Sigmoid colon (tissue), 4 donors: ENCODE measurements around the gene EARS2.

ENCODE experiments used
- EP300 ChIP-seq, 4 donors: sonication (generic); formaldehyde crosslinking; IDR thresholded peaks; one replicate each; pipeline ENCODE4 v1.6.1; 2017; ENCODE audit warnings: antibody characterized with exemption in 4 of 4
- POLR2A ChIP-seq, 2 donors: fragments of 450-650 bp; IDR thresholded peaks; one replicate each; pipeline ENCODE4 v1.6.1; 2016; ENCODE audit warnings: antibody characterized with exemption in 2 of 2, mild to moderate bottlenecking in 2 of 2, moderate library complexity in 2 of 2
- TF ChIP-seq, protein P1 (sequence below), 4 experiments: fragments of 450-650 bp in 3 of 4; fragments of 200-600 bp in 1 of 4; IDR thresholded peaks; one replicate each; pipeline ENCODE4 v1.5.1; 2016 to 2019; ENCODE audit warnings: antibody characterized with exemption in 4 of 4, mild to moderate bottlenecking in 3 of 4, moderate library complexity in 2 of 4

DNA sequence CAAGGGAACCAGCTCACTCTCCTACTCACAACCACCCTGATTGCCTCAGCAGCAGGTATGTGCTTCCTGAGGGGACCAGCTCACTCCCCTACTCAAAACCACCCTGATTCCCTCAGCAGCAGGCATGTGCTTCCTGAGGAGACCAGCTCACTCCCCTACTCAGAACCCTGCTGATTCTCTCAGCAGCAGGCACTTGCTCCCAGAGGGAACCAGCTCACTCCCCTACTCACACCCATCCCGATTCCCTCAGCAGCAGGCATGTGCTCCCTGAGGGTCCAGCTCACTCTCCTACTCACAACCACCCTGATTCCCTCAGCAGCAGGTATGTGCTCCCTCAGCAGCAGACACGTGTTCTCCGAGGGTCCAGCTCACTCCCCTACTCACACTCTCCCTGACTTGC is 78.0 kb downstream of the EARS2 start:
- TF ChIP-seq, protein P1, sequence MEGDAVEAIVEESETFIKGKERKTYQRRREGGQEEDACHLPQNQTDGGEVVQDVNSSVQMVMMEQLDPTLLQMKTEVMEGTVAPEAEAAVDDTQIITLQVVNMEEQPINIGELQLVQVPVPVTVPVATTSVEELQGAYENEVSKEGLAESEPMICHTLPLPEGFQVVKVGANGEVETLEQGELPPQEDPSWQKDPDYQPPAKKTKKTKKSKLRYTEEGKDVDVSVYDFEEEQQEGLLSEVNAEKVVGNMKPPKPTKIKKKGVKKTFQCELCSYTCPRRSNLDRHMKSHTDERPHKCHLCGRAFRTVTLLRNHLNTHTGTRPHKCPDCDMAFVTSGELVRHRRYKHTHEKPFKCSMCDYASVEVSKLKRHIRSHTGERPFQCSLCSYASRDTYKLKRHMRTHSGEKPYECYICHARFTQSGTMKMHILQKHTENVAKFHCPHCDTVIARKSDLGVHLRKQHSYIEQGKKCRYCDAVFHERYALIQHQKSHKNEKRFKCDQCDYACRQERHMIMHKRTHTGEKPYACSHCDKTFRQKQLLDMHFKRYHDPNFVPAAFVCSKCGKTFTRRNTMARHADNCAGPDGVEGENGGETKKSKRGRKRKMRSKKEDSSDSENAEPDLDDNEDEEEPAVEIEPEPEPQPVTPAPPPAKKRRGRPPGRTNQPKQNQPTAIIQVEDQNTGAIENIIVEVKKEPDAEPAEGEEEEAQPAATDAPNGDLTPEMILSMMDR (IDR thresholded peaks at IDR 0.05), result no peak
- no peak for TF ChIP-seq EP300 (IDR thresholded peaks at IDR 0.05)
- no peak for TF ChIP-seq POLR2A (IDR thresholded peaks at IDR 0.05)
